DND-41 (cell line): Measurements from ENCODE around the gene MDH1.

Source experiments
- CTCF ChIP-seq: IDR thresholded peaks from 2 replicates; pipeline ENCODE4 v1.5.1; 2012; ENCODE audit warnings: borderline replicate concordance, low read length, moderate library complexity, mild to moderate bottlenecking; ENCODE audit not compliant: poor library complexity, severe bottlenecking; ENCODE audit errors: extremely low read depth
- EZH2 ChIP-seq: IDR thresholded peaks from 3 replicates; pipeline ENCODE4 v1.6.1; 2012; ENCODE audit warnings: borderline replicate concordance, low read depth, mild to moderate bottlenecking, moderate library complexity, low read length, inconsistent platforms; ENCODE audit not compliant: severe bottlenecking

GRCh38 chr2:63650756-63651155 lies 62.0 kb downstream of the MDH1 start:
- TF ChIP-seq CTCF (no peak), EZH2 (no peak)
